Activated naive CD8-positive, alpha-beta T cell (primary cell): ENCODE results near the gene BRINP3.

Source experiments
- H3K27ac Mint-ChIP-seq: one replicate; pipeline ENCODE4 v1.8.0; 2021; ENCODE audit warnings: mixed read lengths
- H3K27me3 Mint-ChIP-seq: one replicate; pipeline ENCODE4 v1.8.0; 2021; ENCODE audit warnings: mixed read lengths
- H3K36me3 Mint-ChIP-seq: one replicate; pipeline ENCODE4 v1.8.0; 2021; ENCODE audit warnings: mixed read lengths
- H3K4me1 Mint-ChIP-seq: one replicate; pipeline ENCODE4 v1.8.0; 2021; ENCODE audit warnings: low read depth, mixed read lengths
- H3K4me3 Mint-ChIP-seq: one replicate; pipeline ENCODE4 v1.8.0; 2021; ENCODE audit warnings: mild to moderate bottlenecking, mixed read lengths
- H3K9me3 Mint-ChIP-seq: one replicate; pipeline ENCODE4 v1.8.0; 2021; ENCODE audit warnings: low read depth, mixed read lengths

The BRINP3 gene

GRCh38 chr1:190474650-190475211, 2.9 kb downstream of the BRINP3 start:
- H3K27ac Mint-ChIP-seq: no peak overlapping the region
- no peak overlapping the region for H3K4me3 Mint-ChIP-seq
- H3K36me3 Mint-ChIP-seq: no peaks in the 10 kb centered on the region
- peaks cover 13% of the 10 kb centered on the region for H3K27me3 Mint-ChIP-seq
- H3K4me1 Mint-ChIP-seq: peaks cover 6% of the 10 kb centered on the region
- no peaks in the 10 kb centered on the region for H3K9me3 Mint-ChIP-seq

DNA sequence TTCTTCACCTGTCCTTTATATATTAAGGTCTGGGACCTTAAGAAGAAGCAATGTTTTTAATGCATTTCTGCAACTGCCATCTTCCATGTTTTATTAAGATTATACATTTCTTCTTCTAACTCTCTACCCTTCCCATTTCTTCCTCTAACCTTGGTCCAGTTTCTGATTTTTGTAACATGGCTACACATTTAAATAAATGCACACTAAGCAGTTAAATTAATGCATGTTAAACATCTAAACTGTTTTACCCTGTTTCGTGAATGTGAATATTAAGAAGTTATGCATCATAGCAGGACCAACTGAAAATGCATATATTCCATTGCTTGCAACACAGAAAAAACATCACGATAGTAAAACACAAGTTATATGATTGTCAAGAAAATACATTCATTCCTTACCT, 3.7 kb downstream of the BRINP3 start:
- H3K9me3 Mint-ChIP-seq: no peaks in the 10 kb centered on the region
- no peak overlapping the region for H3K27ac Mint-ChIP-seq
- no peaks in the 10 kb centered on the region for H3K36me3 Mint-ChIP-seq
- peaks cover 6% of the 10 kb centered on the region for H3K4me1 Mint-ChIP-seq
- peaks cover 13% of the 10 kb centered on the region for H3K27me3 Mint-ChIP-seq
- H3K4me3 Mint-ChIP-seq: no peak overlapping the region

DNA sequence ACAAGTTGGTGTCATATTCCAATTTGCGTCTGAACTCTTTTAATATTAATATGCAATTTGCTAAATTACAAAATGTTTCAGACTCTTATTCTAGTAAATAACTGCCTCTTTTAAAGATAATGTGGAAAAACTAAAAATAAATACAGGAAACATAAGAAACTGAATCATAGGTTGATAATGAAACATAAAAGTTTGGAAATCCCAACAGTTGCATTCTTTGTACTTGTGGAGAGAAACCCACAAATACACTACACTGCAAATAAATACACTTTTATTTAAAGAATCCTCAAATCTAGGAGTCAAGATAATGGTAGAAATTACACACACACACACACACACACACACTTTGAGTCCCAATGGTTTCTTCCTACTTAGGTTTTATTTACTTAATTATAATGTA, 5.2 kb downstream of the BRINP3 start:
- Mint-ChIP-seq H3K4me3 (no peak overlapping the region), H3K36me3 (no peaks in the 10 kb centered on the region), H3K27me3 (peaks cover 12% of the 10 kb centered on the region), H3K9me3 (peaks cover 3% of the 10 kb centered on the region), H3K27ac (no peak overlapping the region), H3K4me1 (peaks cover 2% of the 10 kb centered on the region)

- Mint-ChIP-seq H3K9me3 (peaks cover 3% of the 10 kb centered on the region), H3K4me1 (no peaks in the 10 kb centered on the region), H3K27ac (no peak overlapping the region), H3K27me3 (peaks cover 8% of the 10 kb centered on the region), H3K4me3 (no peak overlapping the region), H3K36me3 (no peaks in the 10 kb centered on the region)
Observed at GRCh38 chr1:190472042-190472441, 5.6 kb downstream of the BRINP3 start.

GRCh38 chr1:190464690-190465089, 13.0 kb downstream of the BRINP3 start:
- Mint-ChIP-seq H3K4me3 (no peak overlapping the region), H3K4me1 (no peaks in the 10 kb centered on the region), H3K27ac (no peak overlapping the region), H3K9me3 (peaks cover 9% of the 10 kb centered on the region), H3K36me3 (no peaks in the 10 kb centered on the region), H3K27me3 (no peaks in the 10 kb centered on the region)

- H3K27ac Mint-ChIP-seq: no peak overlapping the region
- H3K4me3 Mint-ChIP-seq: no peak overlapping the region
- H3K4me1 Mint-ChIP-seq: no peaks in the 10 kb centered on the region
- H3K9me3 Mint-ChIP-seq: peaks cover 5% of the 10 kb centered on the region
- no peaks in the 10 kb centered on the region for H3K36me3 Mint-ChIP-seq
- H3K27me3 Mint-ChIP-seq: no peaks in the 10 kb centered on the region
Observed at GRCh38 chr1:190456129-190456528, 21.5 kb downstream of the BRINP3 start.

GRCh38 chr1:190455631-190456030, 22.0 kb downstream of the BRINP3 start:
- H3K27ac Mint-ChIP-seq: no peak overlapping the region
- H3K4me3 Mint-ChIP-seq: no peak overlapping the region
- H3K9me3 Mint-ChIP-seq: no peaks in the 10 kb centered on the region
- no peaks in the 10 kb centered on the region for H3K36me3 Mint-ChIP-seq
- H3K27me3 Mint-ChIP-seq: no peaks in the 10 kb centered on the region
- H3K4me1 Mint-ChIP-seq: no peaks in the 10 kb centered on the region

- Mint-ChIP-seq H3K27me3 (no peaks in the 10 kb centered on the region), H3K4me1 (no peaks in the 10 kb centered on the region), H3K27ac (no peak overlapping the region), H3K36me3 (no peaks in the 10 kb centered on the region), H3K9me3 (no peaks in the 10 kb centered on the region), H3K4me3 (no peak overlapping the region)
Observed at GRCh38 chr1:190453550-190453949, 24.1 kb downstream of the BRINP3 start.

- Mint-ChIP-seq H3K9me3 (no peaks in the 10 kb centered on the region), H3K4me1 (no peaks in the 10 kb centered on the region), H3K27ac (no peak overlapping the region), H3K27me3 (no peaks in the 10 kb centered on the region), H3K4me3 (no peak overlapping the region), H3K36me3 (no peaks in the 10 kb centered on the region)
Observed at GRCh38 chr1:190452272-190452848, 25.3 kb downstream of the BRINP3 start.

DNA sequence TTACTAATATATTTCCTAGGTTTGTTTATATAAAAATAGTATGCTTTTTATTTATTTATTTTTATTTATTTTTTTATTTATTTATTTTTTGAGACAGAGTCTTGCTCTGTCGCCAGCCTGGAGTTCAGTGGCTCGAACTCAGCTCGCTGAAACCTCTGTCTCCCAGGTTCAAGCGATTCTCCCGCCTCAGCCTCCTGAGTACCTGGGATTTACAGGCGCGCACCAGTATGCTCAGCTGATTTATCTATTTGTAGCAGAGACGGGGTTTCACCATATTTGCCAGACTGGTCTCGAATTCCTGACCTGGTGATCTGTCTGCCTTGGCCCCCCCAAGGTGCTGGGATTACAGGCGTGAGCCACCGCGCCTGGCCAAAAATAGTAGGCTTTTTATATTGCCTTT, 33.2 kb downstream of the BRINP3 start:
- Mint-ChIP-seq H3K4me3 (no peak overlapping the region), H3K4me1 (no peaks in the 10 kb centered on the region), H3K36me3 (no peaks in the 10 kb centered on the region), H3K27me3 (no peaks in the 10 kb centered on the region), H3K9me3 (no peaks in the 10 kb centered on the region), H3K27ac (no peak overlapping the region)

GRCh38 chr1:190439447-190439846, 38.2 kb downstream of the BRINP3 start:
- H3K27me3 Mint-ChIP-seq: no peaks in the 10 kb centered on the region
- H3K4me3 Mint-ChIP-seq: no peak overlapping the region
- no peak overlapping the region for H3K27ac Mint-ChIP-seq
- no peaks in the 10 kb centered on the region for H3K36me3 Mint-ChIP-seq
- H3K9me3 Mint-ChIP-seq: peaks cover 9% of the 10 kb centered on the region
- no peaks in the 10 kb centered on the region for H3K4me1 Mint-ChIP-seq

GRCh38 chr1:190436615-190437014, 41.0 kb downstream of the BRINP3 start:
- H3K4me1 Mint-ChIP-seq: no peaks in the 10 kb centered on the region
- H3K27ac Mint-ChIP-seq: no peak overlapping the region
- H3K27me3 Mint-ChIP-seq: no peaks in the 10 kb centered on the region
- H3K36me3 Mint-ChIP-seq: no peaks in the 10 kb centered on the region
- H3K9me3 Mint-ChIP-seq: peaks cover 14% of the 10 kb centered on the region
- no peak overlapping the region for H3K4me3 Mint-ChIP-seq

DNA sequence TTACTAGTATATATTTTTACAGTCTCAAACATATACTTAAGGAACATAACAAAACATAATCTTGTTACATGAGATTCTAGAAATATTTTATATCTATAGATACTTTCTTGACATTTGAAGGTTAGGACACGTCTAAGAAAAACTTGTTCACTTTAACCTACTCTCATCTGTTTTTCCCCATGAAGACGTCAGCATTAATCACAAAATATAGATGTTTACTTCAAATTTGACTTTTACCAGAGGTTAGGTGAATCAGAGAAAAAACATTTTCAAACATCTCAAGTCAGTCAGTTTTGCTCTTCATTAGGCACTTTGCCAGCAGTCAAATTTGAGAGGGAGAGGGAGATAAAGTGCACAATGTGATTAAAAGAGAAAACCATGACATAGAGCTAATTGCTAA, 47.7 kb downstream of the BRINP3 start:
- Mint-ChIP-seq H3K4me1 (no peaks in the 10 kb centered on the region), H3K27ac (no peak overlapping the region), H3K27me3 (no peaks in the 10 kb centered on the region), H3K4me3 (no peak overlapping the region), H3K9me3 (peaks cover 10% of the 10 kb centered on the region), H3K36me3 (no peaks in the 10 kb centered on the region)

DNA sequence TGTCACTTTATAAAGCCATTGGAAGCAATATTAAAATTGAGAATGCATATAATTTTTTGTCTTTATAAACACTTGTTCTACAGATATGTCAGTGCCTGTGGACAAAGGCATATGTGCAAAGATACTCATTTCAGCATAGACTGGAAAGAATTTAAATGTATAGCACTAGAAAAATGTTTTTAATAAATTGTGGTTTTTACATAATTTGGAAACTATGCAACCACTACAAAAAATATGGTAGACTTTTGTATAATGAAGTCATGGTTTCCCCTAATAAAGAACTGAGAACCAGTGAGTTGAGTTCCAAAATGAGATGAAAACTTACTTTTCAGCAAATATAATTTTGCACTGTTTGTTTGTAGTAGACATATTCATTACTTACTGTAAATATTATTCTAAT, 48.5 kb downstream of the BRINP3 start:
- no peak overlapping the region for H3K4me3 Mint-ChIP-seq
- H3K36me3 Mint-ChIP-seq: no peaks in the 10 kb centered on the region
- no peaks in the 10 kb centered on the region for H3K27me3 Mint-ChIP-seq
- H3K4me1 Mint-ChIP-seq: no peaks in the 10 kb centered on the region
- peaks cover 13% of the 10 kb centered on the region for H3K9me3 Mint-ChIP-seq
- H3K27ac Mint-ChIP-seq: no peak overlapping the region

DNA sequence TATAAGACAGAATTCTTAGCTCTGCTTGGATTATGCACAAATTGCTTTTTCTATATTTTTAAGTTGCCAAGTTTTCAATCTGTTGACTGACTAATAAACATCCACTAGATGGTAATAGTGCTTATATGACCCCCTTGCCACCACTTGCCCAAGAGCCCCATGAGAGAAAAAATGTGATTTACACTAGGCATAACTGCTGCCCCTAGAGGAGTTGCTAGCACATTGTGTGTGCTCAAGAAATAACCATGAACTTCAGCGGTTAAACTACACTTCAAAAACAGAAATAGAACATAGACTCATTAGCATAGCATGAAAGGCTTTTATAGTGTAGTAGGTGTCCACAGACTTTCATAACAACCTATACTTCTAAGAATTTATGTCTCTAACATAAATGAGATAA, 61.4 kb downstream of the BRINP3 start:
- Mint-ChIP-seq H3K27me3 (no peaks in the 10 kb centered on the region), H3K9me3 (no peaks in the 10 kb centered on the region), H3K27ac (no peak overlapping the region), H3K36me3 (no peaks in the 10 kb centered on the region), H3K4me3 (no peak overlapping the region), H3K4me1 (no peaks in the 10 kb centered on the region)

- no peaks in the 10 kb centered on the region for H3K9me3 Mint-ChIP-seq
- no peak overlapping the region for H3K4me3 Mint-ChIP-seq
- no peak overlapping the region for H3K27ac Mint-ChIP-seq
- H3K36me3 Mint-ChIP-seq: no peaks in the 10 kb centered on the region
- H3K4me1 Mint-ChIP-seq: no peaks in the 10 kb centered on the region
- no peaks in the 10 kb centered on the region for H3K27me3 Mint-ChIP-seq
Observed at GRCh38 chr1:190413142-190413541, 64.5 kb downstream of the BRINP3 start.
